HG02798 (cell line): ENCODE data around the gene NEO1.

ENCODE experiments used
- ATAC-seq: cut with Tn5 transposase; IDR thresholded peaks from one replicate; pipeline ENCODE4 v1.9.1; 2021; ENCODE audit warnings: mild to moderate bottlenecking; ENCODE audit not compliant: unreplicated experiment, poor library complexity

Gene NEO1

DNA sequence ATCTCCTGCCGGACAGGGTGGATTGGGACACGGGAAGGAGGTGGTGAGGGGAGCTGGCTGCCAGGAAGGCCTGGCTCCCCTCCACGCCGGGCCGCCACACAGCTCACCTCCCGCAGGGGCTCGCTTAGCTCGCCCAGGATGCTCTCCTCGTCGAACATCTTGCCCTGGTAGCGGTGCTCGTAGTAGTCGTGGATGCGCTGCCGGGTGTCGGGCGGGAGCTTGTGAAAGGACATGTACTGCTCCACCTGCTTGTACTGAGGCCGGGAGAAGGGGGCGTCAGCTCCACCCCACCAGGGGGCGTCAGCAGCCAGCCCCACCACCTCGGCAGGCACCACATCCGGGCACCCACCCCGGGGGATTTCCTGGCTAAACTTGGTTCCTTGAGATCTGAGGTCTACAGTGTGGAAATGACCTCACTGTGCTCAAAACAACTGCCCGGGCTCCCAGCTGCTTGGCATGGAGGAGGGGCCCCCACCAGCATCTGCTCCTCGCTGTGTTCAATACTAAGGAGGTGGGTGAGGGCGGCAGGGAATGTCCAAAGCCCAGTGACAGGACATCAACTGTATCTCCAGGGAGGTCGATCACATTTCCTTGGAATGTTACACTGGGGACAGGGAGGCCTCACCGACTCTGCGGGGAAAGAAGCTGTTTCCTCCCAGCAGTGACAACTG, 273.1 kb downstream of the NEO1 start:
- ATAC-seq: no peak

DNA sequence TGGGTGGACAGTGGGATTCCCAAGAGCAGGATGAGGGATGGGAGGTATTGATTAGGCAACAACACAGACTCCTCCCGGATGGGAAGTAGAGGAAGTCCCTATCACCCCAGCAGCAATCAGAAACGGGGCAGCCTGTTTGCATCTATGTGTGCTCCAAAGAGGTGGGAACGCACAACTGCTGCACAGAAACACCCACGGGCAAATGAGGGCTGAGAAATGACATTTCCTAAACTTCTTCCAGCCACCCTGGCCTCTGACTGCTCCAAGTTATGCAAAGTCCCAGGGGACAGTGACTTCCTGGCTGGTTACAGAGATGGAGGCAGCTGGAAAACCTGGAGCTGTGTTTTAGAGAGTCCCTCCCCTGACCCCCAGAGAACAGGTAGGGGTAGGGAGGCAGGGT, 273.9 kb downstream of the NEO1 start:
- no peak for ATAC-seq

DNA sequence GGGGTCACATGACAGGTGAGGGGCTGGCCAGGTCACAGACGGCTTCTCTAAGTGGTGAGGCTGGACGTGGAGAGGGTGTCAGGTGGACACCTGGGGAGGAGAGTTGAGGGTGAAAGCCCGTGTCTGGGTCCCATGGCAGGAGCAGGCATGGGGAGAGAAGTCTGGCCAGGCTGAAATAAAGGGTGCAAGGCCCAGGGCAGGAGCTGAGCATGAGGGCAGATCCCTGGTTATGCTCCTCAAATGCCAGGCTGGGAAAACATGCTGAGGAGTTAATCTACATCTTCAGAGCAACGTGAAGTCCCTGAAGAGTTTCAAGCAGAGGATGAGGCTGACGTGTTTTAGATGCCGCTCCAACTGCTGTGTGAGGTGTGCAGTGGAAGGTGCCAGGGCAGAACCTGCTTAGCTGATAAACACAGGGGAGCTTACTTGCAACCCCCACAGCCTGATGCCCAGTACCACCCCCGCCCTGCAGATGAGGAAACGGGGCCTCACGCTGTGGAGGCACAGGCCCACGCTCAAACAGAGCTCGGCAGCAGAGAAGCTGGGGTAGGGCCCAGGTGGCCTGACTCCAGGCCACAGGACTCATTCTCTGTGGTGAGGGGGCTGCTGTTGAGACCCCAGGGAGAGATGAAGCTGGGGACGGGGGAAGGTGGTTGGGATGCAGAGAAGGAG, 276.0 kb downstream of the NEO1 start:
- ATAC-seq: no peak

DNA sequence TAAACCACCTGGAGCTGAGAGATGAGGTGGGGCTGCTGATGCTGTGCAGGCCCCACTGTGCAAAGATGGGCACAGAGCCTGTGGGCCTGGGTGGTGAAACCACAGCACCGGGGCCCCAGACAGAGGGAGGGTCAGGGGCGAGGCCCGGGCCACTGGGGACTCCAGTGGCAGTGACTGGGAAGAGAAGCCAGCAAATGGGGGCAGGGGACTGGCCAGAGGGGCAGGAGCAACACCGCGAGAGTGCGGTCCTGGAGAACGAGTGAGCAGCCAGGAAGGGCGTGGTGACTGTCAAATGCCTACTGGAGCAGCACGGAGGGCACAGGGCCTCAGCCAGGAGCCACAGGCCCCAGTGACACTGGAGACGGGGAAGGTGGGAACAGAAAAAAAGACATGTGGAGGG, 276.7 kb downstream of the NEO1 start:
- ATAC-seq: no peak

DNA sequence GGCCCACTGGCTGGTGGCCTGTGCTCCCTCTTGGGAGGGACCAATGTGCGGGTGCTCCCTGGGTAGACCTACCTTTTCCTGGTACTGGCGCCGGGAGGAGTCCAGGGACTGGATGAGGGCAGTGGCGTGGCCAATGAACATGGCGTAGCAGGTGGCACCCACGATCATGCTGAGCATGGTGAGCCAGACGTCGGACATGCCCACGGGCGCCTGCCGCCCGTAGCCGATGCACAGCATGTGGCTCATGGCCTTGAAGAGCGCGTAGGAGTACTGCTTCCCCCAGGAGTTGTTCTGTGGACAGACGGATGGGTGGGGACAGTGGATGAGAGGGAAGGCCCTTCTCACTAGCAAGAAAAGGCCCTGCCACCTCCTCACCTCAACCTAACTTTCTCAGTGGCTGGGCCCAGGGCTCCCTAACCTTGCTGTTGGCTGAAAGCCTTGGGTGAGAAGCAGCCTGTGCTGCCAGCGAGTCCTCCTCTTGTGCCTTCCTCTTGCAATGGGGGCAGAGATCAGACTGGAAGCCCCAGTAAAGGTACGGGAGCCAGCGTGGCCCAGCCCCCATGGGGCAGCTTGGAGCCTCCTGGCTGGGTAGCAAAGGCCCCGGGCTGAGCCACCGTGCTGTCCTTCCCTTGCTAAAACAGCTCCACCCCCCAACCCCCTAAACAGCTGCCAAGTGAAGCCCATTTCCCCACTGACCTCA, 277.4 kb downstream of the NEO1 start:
- ATAC-seq: no peak

DNA sequence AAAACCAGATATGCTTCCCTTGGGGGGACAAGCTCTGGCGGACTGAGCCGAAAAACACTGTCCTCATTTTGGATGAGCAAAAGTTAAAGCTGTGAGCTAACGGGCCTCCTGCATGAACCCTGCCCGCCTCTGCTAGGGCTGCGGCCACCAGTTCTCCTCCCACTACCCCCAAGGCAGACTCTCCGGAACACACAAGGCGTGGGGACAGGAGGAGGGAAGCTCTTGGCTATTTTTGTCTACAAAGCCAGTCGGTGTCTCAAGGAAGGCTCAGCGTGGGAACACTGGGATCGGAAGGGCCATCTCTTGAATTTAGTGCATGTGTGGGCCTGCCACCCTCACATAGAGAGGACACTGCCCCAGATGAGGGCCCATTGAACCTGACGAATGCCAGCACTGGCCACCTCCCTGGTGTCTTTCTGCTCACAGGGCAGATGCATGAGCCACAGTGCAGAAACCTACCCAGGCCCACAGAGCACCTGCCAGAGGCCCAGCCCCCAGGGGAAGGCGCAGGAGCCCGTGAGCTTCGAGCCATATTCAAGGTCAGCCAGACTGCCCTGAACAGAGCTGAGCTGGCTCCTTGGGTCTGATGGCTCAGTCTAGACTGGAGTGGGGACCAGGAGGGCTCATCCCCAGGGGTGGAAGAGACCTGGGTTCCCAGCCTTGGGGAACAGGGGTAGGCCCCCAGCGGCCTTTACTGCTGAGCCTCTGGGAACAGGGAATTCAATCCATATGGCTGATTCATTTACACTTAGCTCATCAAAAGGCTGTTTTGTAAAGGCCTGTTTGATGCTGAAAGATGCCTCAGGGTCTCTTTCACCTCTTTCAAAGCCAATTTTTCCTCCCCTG, 278.2 kb downstream of the NEO1 start:
- ATAC-seq: no peak

DNA sequence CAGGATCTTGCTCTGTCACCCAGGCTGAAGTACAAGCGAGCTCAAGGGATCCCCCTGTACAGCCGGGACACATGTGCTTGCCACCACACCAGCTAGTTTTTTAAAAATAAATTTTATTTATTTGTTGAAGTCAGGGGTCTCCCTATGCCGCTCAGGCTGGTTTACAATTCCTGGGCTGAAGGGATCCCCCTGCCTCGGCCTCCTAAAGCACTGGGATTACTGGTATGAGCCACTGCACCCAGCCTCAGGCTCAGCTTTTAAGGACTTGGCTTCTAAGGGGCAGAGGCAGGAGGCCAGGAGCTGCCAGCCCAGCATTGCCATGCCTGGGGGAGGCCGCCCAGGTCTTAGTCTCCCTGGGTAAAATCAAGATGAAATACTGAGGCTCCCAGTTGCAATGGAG, 279.2 kb downstream of the NEO1 start:
- no peak for ATAC-seq

DNA sequence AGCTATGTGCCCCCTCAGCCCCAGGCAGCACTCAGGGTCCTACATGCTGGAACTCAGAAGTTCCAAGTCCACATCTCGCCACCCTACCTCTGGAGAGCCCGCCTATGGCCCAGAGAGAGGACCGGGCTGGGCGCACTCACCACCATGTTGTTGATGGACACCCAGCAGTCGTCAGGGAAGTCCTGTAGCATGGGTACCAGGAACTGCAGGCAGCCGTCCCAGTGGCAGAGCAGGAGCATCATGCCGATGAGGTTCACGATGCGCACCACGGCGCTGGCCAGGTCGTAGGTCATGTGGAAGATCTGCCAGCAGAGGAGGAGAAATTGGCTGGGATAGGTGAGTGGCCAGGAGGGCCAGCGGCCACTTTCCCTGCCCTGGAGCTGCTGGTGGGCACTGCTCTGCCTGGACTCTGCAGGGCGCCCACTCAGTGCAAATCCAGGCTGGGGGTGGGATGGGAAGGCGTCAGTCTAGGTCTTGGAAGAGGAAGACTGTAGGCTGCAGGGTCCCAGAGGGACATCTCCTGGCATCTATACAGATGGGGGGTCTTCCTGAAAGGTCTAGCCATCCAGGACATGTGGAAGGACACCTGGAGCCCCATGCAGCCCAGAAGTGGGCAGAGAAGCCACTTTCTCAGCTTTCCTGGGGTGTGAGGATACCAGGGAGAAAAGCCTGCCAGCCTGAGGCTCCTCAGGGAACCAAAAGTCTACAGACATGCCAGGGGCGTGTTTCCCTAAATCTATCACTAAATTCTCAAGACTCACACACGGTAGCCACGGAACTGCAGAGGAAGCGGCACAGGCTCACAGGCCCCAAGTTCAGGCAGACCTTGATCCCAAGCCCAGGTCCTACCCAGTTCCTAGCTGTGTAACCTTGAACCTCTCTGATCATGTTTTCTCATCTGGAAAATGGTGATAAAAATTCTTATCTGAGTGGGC, 280.0 kb downstream of the NEO1 start:
- no peak for ATAC-seq

DNA sequence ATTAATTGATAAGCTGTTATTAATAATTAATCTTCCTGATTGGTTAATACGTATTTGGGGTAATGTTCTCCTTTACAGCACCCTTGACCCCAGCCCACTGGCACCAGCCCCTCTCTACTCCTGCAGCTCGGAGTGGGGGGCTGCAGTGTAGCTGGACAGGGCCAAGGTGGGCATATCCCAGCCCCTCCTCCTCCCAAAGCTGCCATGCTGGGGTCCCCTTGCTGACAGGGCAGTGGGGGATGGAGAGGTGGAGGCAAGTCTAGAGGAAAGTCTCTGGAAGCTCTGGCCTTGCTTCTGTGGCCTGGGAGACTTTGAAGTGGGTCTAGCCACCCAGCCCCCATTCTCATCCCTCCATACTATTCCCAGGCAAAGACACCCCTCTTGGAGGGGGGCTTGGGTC, 280.7 kb downstream of the NEO1 start:
- no peak for ATAC-seq

DNA sequence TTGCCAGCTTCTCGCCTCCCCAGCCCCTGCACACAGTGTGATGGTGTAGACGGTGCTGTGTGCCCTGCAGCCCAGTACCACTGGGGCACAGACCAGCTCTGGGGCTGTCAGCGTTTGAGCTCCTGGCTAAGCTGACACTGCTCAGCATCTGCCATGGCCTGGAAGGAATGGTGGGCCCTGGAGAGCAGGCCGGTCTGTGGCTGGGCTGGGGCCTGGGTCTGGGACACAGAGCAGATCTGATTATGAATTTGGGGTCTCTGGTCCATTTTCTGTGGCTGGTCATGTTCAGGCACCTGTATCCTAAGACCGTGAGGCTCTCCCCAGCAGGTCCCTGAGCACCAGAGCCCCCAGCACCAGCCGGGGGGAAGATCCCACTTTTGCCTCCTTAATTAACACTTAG, 281.8 kb downstream of the NEO1 start:
- ATAC-seq: no peak

DNA sequence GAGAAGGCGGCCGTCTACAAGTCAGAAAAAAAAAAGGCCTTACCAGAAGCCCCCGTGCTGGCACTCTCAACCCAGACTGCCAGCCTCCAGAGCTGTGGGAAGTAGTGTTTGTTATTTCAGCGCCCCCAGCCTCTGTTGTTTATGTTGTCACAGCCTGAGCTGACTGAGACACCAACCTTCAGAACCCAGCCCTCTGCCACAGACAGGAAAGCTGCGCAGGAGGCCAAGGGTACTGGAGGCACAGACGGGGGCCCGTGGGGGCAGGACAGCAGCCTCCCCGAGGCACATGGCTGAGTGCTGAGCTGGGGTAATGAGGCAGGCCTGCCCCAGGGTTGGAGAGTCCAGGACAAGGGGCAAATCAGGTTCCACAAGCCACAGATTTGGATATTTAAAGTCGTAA, 282.8 kb downstream of the NEO1 start:
- no peak for ATAC-seq

DNA sequence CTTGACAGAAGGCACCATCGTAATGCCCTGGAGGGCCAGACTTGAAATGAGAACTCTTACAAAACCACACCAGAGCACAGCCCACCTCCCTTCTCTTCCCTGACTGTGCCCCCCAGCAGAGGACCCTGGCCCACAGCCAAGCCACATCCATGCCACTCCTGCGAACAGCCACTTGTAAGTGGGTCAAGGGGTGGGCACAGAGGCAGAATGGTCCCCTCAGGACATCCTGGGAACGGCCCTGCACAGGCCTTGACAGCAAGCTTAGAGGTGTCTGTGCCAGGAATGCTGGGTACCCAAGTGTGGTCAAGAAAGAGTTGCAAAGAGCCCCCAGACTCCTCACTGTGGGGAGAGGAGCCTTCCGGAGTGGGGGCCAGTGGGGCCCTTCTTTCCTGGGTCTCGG, 283.2 kb downstream of the NEO1 start:
- no peak for ATAC-seq

DNA sequence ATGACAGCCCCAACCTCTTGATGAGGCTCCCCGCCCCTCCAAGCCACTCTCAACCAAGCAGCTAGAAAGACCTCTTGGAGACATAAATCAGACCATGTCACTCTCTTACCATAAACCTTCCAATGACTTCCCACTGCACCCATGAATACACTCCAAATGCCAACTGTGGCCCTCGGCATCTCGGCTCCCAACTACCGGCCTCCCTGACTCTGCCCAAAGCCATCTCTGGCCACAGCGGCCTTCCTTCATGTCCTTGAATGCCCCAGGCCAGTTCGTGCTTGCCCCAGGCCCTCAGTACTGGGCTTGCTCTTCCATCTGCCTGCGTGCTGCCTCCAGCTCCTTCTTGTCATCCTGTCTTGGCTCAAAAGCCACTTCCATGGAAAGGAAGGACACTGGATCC, 284.5 kb downstream of the NEO1 start:
- no peak for ATAC-seq

DNA sequence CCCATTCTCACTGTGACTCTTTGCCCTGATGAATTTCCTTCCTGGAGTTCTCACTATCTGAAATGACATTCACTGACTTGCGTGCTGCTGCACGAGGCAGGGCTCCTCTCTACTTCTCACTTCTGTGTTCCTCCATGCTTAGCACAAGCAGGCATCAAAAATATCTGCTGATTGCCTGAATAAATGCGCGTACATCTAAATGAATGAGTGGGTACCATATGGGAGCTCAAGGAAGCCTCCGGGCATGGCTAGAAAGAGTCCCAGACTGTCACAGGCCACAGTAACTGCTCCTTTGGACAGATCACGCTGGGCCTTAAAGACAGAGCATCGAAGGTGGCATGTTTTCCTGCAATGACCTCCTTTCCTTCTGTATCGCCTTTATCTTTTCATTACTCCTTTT, 284.9 kb downstream of the NEO1 start:
- ATAC-seq: no peak

DNA sequence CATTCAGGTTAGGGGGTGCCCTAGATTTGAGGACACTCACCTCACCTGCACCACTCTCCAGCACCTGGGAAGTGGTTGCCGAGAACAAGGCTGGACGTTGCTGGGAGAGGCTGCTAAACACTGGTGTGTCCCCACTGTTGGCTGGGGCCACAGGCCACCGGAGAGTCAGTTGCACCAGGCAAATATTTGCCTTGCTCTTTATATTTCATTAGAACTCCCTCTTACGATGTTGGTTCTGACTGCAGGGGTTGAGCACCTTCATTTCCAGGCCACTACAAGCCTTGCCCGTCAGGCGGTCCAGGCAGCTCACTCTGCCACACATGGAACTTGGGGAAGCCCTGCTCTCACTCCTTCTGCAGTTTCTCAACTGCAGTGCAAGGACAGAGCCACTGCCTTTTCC, 285.8 kb downstream of the NEO1 start:
- ATAC-seq: no peak

DNA sequence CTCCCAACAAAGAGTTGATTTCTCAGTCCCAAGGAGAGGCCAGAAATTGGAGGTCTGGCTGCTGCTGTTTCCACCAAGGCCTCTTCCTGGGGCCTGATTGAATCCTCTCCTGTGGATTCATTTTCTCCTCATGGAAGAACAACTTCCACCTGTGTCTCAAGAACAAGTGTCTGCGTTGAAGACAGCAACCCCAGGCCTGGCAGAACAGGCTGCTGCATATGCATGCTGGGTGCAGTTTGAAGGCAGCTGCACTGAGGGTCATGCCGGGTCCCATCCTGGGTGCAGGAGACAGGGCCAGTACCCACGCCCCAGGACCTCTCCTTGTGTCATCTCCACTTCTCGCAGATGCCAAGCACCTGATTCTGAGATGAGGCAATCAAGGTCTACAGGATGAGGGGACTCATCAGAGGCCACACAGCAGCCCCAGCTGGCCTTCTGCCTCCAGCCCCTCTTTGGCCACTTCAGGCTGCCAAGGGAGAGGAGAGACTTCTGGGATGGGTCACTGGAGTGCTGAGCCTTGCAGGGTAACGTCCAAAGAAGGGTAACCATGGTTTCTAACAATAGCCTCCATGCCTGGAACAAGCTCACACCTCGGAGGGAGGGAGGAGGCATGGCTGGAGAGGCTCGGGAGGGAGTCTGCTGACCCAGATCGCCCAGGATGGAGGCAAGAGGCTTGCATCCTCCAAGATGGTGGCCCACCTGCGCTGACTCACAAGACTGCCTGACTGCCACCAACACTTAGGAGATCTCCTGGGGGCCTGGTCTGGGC, 286.5 kb downstream of the NEO1 start:
- no peak for ATAC-seq

DNA sequence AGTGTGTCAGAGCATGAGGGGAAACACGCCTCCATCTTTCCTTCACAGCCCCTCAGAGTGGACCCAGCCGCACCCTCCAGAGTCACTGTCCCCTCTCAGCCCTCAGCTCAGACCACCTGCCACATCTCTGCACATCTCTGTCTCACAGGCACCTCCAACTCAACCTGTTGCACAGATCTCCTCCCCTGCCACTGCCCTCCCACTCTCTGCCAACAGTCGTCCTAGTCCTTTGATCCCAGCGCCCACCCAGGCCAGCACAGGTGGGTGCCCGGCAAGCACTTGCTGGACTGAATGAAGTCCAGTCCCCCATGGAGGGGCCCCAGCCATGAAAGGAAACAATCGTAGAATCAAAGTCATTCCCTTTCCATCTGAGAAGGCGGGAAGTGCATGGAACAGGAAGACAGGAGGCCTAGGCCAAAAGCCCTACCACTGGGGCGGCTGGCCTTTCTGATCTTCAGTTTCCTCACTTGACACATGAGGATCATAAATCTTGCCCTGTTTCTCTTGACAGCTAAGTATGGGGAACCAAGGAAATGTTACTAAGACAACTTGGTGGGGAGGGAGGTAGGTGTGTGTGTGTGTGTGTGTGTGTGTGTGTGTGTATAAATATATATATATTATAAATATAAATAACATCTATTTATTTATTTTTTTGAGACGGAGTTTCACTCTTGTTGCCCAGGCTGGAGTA, 288.4 kb downstream of the NEO1 start:
- no peak for ATAC-seq

DNA sequence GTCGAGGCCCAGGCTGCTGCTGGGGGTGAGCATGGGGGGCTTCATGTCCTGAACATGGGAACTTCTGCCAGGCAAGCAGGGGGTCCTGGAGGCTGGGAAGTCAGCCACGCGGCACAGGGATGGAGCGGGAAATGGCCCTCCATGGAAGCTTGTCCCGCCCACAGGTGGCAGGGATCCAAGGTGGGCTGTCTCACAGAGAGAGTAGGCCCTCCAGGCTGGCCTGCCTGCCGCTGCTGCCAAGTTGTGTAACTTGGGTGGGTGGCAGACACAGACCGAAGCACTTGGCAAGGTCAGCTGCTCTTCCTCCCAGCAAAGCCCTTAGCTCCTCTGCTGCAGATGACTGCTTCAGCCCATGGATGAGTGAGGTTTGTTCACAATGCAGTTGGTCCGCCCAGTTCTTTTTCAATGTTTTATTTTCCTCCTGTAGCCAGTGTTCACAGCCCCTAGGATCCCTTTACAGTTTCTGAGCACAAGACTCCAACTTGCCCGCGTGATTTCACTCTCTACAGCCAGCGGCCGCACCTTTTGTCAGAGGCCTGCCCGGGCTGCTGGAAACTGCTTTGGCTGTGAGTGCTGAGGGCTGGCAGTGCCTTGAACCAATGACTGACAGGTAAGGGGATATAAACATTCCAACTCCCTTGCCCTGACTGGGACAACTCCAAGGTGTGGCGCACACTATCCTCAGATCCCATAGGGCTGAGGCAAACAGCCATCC, 289.8 kb downstream of the NEO1 start:
- ATAC-seq: no peak
